Measurements from ENCODE around the gene NFIX.

The NFIX gene

GRCh38 chr19:12990853-12991252, 4.4 kb upstream of the NFIX start:
- DNase-seq: no peak

GRCh38 chr19:12991296-12991695, 4.0 kb upstream of the NFIX start:
- DNase-seq: no peak

- DNase-seq: no peak
These were observed 2.5 kb upstream of the NFIX start for GRCh38 chr19:12992729-12993128.

GRCh38 chr19:12993562-12993961, 1.7 kb upstream of the NFIX start:
- no peak for DNase-seq

GRCh38 chr19:12995596-12996405, 526 bp downstream of the NFIX start:
- peak; percentile 17 for DNase-seq

GRCh38 chr19:12996406-12997094, 1.3 kb downstream of the NFIX start:
- no peak for DNase-seq

- DNase-seq: no peak
These were observed 2.1 kb downstream of the NFIX start for GRCh38 chr19:12997179-12997966.

- no peak for DNase-seq
These were observed 3.0 kb downstream of the NFIX start for GRCh38 chr19:12997967-12998940.

- DNase-seq: no peak
These were observed 5.9 kb downstream of the NFIX start for GRCh38 chr19:13001166-13001501.

GRCh38 chr19:13001502-13002165, 6.4 kb downstream of the NFIX start:
- DNase-seq: no peak

GRCh38 chr19:13002166-13002898, 7.1 kb downstream of the NFIX start:
- no peak for DNase-seq

- DNase-seq: no peak
These were observed 7.8 kb downstream of the NFIX start for GRCh38 chr19:13003081-13003480.

GRCh38 chr19:13004273-13004672, 9.0 kb downstream of the NFIX start:
- DNase-seq: no peak

- no peak for DNase-seq
These were observed 10.0 kb downstream of the NFIX start for GRCh38 chr19:13005253-13005652.

GRCh38 chr19:13005861-13006370, 10.6 kb downstream of the NFIX start:
- DNase-seq: no peak

GRCh38 chr19:13006431-13007281, 11.4 kb downstream of the NFIX start:
- no peak for DNase-seq

GRCh38 chr19:13007292-13008045, 12.2 kb downstream of the NFIX start:
- DNase-seq: no peak

- no peak for DNase-seq
These were observed 13.9 kb downstream of the NFIX start for GRCh38 chr19:13008926-13009787.
